GM12878 (cell line): ENCODE measurements around the gene CXCR6. TPM values are rescaled to one million over a fixed set of nuclear protein-coding genes. Genes with fewer than 3 reads are reported as not detected.

ENCODE experiments used
- CEBPB ChIP-seq, 2 experiments: fragments of 150-350 bp in 1 of 2; IDR thresholded peaks; 2 replicates each; pipeline ENCODE4 v1.6.1; 2012 to 2014; ENCODE audit warnings: low read depth in 2 of 2, low read length in 2 of 2, borderline replicate concordance in 1 of 2, inconsistent platforms in 1 of 2
- EGR1 ChIP-seq, 2 experiments: IDR thresholded peaks; 1 replicate in 1 of 2; 2 replicates in 1 of 2; pipeline ENCODE4 v1.6.1; 2011 to 2012; ENCODE audit warnings: low read depth in 2 of 2, low read length in 2 of 2, borderline replicate concordance in 1 of 2, mild to moderate bottlenecking in 1 of 2, moderate library complexity in 1 of 2
- HDGF ChIP-seq: fragments of 450-650 bp; IDR thresholded peaks from 2 replicates; pipeline ENCODE4 v1.6.1; 2016; ENCODE audit warnings: antibody characterized with exemption
- IRF5 ChIP-seq: fragments of 450-650 bp; IDR thresholded peaks from 2 replicates; pipeline ENCODE4 v1.6.1; 2017; ENCODE audit warnings: borderline replicate concordance
- MEF2A ChIP-seq: IDR thresholded peaks from 2 replicates; pipeline ENCODE4 v1.6.1; 2011; ENCODE audit warnings: low read depth, mild to moderate bottlenecking, low read length, moderate library complexity; ENCODE audit not compliant: insufficient read depth
- NBN ChIP-seq: fragments of 450-650 bp; IDR thresholded peaks from 2 replicates; pipeline ENCODE4 v1.6.1; 2016
- NFYA ChIP-seq: IDR thresholded peaks from 2 replicates; pipeline ENCODE4 v1.6.1; 2011; ENCODE audit warnings: low read depth, mild to moderate bottlenecking, low read length, improper control_type of control experiment, borderline replicate concordance
- NR2C1 ChIP-seq: fragments of 450-650 bp; IDR thresholded peaks from 2 replicates; pipeline ENCODE4 v1.6.1; 2017; ENCODE audit warnings: antibody characterized with exemption, mild to moderate bottlenecking, moderate library complexity
- PAX5 ChIP-seq: IDR thresholded peaks from 2 replicates; pipeline ENCODE4 v1.6.1; 2011; ENCODE audit warnings: low read depth, low read length, borderline replicate concordance
- RAD51 ChIP-seq: fragments of 450-650 bp; IDR thresholded peaks from 2 replicates; pipeline ENCODE4 v1.6.1; 2016; ENCODE audit warnings: moderate library complexity, mild to moderate bottlenecking, inconsistent platforms
- RB1 ChIP-seq: fragments of 450-650 bp; formaldehyde crosslinking; IDR thresholded peaks from 2 replicates; pipeline ENCODE4 v1.6.1; 2017; ENCODE audit warnings: mild to moderate bottlenecking, borderline replicate concordance
- RELB ChIP-seq: fragments of 450-650 bp; IDR thresholded peaks from 2 replicates; pipeline ENCODE4 v1.6.1; 2017; ENCODE audit warnings: low read depth, mild to moderate bottlenecking, moderate library complexity
- SMAD1 ChIP-seq: fragments of 450-650 bp; IDR thresholded peaks from 2 replicates; pipeline ENCODE4 v1.6.1; 2018; ENCODE audit warnings: mild to moderate bottlenecking, low read depth; ENCODE audit not compliant: partially characterized antibody
- SP1 ChIP-seq: IDR thresholded peaks from one replicate; pipeline ENCODE4 v1.6.1; 2011; ENCODE audit warnings: low read depth, low read length
- SRF ChIP-seq, 2 experiments: IDR thresholded peaks; 2 replicates each; pipeline ENCODE4 v1.6.1; 2011; ENCODE audit warnings: low read depth in 2 of 2, low read length in 2 of 2, mild to moderate bottlenecking in 1 of 2, moderate library complexity in 1 of 2
- SUPT20H ChIP-seq: IDR thresholded peaks from 2 replicates; pipeline ENCODE4 v1.6.1; 2011; ENCODE audit warnings: low read depth, mild to moderate bottlenecking, low read length, moderate library complexity, borderline replicate concordance; ENCODE audit not compliant: control insufficient read depth
- SUZ12 ChIP-seq: fragments of 200-600 bp; sonication (generic); IDR thresholded peaks from one replicate; pipeline ENCODE4 v1.6.1; 2018; ENCODE audit warnings: antibody characterized with exemption, mild to moderate bottlenecking; ENCODE audit not compliant: unreplicated experiment
- ZBED1 ChIP-seq: IDR thresholded peaks from 2 replicates; pipeline ENCODE4 v1.6.1; 2016; ENCODE audit warnings: borderline replicate concordance
- ZNF384 ChIP-seq: IDR thresholded peaks from 2 replicates; pipeline ENCODE4 v1.6.1; 2012; ENCODE audit warnings: low read depth, mild to moderate bottlenecking, low read length, improper control_type of control experiment, borderline replicate concordance
- ZNF622 ChIP-seq: fragments of 450-650 bp; IDR thresholded peaks from 2 replicates; pipeline ENCODE4 v1.6.1; 2017; ENCODE audit warnings: mild to moderate bottlenecking, inconsistent platforms
- polyA plus RNA-seq, 11 experiments: library from polyadenylated mRNA; depleted of rRNA in 4 of 11; unstranded in 6 of 11; stranded (reverse) in 5 of 11; fragments of >200 nt; fragmentation: Nextera tagmentation in 4 of 11; fragmentation: Illumina TruSeq in 1 of 11; extraction: Ambion mirVana in 4 of 11; extraction: Trizol in 1 of 11; gene quantifications; 1 replicate in 1 of 11; 2 replicates in 10 of 11; pipeline versions ENCODE4 v1.2.1 to v1.2.3, GENCODE V29; 2011 to 2016; ENCODE audit warnings: inconsistent platforms in 2 of 11, missing spikeins in 2 of 11, low read depth in 1 of 11
- total RNA-seq, 4 experiments: library from RNA; depleted of rRNA in 3 of 4; stranded (reverse); fragments of >200 nt in 3 of 4; fragmentation: Illumina TruSeq in 1 of 4; extraction: Trizol in 1 of 4; gene quantifications; 2 replicates each; pipeline versions ENCODE4 v1.2.1 to v1.2.3, GENCODE V29; 2013 to 2021
- TF ChIP-seq, protein P1 (sequence below): fragments of 150-350 bp; IDR thresholded peaks from 2 replicates; pipeline ENCODE4 v1.6.1; 2016; ENCODE audit warnings: low read depth, low read length
- TF ChIP-seq, protein P2 (sequence below): IDR thresholded peaks from 2 replicates; pipeline ENCODE4 v1.6.1; 2011; ENCODE audit warnings: borderline replicate concordance, low read depth, mild to moderate bottlenecking, moderate library complexity, low read length; ENCODE audit not compliant: insufficient read depth, poor library complexity, severe bottlenecking

The CXCR6 gene
- total and polyA plus RNA-seq, 10 of the 15 experiments (the other 5 are each of a cell fraction or from before 2014, with no cell fraction given), result 0.04 to 0.20 (median 0.12) TPM; not detected in 5

DNA sequence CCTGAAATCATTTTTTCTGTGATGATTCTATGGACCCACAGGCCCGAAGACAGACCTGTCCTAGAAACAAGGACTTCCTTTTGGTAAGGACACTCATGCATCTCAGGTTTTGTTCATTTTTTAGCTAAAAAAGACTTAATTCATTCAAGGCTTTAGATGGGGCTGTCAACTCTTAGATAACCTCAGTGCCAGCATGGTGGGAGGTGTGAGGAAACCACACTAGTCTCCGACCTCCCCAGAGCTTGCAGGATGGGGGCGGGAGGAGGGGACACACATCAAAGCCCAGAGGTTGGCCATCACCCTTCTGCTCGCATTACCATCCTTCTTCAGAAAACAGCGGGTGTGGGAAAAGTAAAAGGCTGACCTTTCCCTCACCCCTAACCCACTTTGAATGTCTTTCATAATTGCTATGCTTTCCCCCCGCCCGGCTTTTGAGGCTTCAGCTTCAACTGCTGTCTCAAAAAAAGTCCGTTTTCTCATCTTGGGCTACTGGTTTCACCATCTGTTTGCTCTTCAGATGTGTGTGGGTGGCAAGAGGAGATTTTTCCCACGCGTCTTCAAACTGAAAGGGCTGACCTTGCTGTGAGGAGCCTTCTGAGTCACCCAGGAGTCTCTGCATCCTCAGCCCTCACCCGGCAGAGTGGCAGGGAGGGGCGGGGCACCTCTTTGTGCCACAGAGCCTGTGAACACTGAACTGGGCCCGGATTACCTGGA lies 27.6 kb upstream of the CXCR6 start (continued):
- TF ChIP-seq RELB (peak; percentile 87; the same call in 1 of the 2 replicates), SMAD1 (peak; percentile 90), CEBPB (IDR thresholded peaks at IDR 0.05; ENCODE audit: borderline replicate concordance in 1 of 2, low read depth in 2 of 2, low read length in 2 of 2) (no peak; a peak in 1 of 4 replicates), IRF5 (no peak), RB1 (no peak), NBN (peak; percentile 96), ZNF384 (peak; percentile 73; the same call in 1 of the 2 replicates), HDGF (no peak; the same call in 1 of the 2 replicates), RAD51 (no peak), ZNF622 (no peak), ZBED1 (peak; percentile 97), SP1 (peak; percentile 52), NFYA (no peak), MEF2A (peak; percentile 90), SRF (IDR thresholded peaks at IDR 0.05; ENCODE audit: low read depth in 2 of 2, low read length in 2 of 2) (peak in 1 of 2 experiments; percentile 66; a peak in 2 of 4 replicates), EGR1 (IDR thresholded peaks at IDR 0.05; ENCODE audit: borderline replicate concordance in 1 of 2, low read depth in 2 of 2, low read length in 2 of 2) (peak in 1 of 2 experiments; percentile 88; a peak in 2 of 3 replicates), SUPT20H (no peak), PAX5 (peak; percentile 83; the same call in 1 of the 2 replicates), SUZ12 (no peak), NR2C1 (peak; percentile 9; the same call in 1 of the 2 replicates)
- TF ChIP-seq, protein P1, sequence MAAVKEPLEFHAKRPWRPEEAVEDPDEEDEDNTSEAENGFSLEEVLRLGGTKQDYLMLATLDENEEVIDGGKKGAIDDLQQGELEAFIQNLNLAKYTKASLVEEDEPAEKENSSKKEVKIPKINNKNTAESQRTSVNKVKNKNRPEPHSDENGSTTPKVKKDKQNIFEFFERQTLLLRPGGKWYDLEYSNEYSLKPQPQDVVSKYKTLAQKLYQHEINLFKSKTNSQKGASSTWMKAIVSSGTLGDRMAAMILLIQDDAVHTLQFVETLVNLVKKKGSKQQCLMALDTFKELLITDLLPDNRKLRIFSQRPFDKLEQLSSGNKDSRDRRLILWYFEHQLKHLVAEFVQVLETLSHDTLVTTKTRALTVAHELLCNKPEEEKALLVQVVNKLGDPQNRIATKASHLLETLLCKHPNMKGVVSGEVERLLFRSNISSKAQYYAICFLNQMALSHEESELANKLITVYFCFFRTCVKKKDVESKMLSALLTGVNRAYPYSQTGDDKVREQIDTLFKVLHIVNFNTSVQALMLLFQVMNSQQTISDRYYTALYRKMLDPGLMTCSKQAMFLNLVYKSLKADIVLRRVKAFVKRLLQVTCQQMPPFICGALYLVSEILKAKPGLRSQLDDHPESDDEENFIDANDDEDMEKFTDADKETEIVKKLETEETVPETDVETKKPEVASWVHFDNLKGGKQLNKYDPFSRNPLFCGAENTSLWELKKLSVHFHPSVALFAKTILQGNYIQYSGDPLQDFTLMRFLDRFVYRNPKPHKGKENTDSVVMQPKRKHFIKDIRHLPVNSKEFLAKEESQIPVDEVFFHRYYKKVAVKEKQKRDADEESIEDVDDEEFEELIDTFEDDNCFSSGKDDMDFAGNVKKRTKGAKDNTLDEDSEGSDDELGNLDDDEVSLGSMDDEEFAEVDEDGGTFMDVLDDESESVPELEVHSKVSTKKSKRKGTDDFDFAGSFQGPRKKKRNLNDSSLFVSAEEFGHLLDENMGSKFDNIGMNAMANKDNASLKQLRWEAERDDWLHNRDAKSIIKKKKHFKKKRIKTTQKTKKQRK, result no peak
- TF ChIP-seq, protein P2, sequence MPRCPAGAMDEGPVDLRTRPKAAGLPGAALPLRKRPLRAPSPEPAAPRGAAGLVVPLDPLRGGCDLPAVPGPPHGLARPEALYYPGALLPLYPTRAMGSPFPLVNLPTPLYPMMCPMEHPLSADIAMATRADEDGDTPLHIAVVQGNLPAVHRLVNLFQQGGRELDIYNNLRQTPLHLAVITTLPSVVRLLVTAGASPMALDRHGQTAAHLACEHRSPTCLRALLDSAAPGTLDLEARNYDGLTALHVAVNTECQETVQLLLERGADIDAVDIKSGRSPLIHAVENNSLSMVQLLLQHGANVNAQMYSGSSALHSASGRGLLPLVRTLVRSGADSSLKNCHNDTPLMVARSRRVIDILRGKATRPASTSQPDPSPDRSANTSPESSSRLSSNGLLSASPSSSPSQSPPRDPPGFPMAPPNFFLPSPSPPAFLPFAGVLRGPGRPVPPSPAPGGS, result peak; percentile 100
